Epithelial cell of prostate (primary cell): Measurements from ENCODE around the gene TM7SF2.

Source experiments
- DNase-seq: peaks from one replicate; pipeline ENCODE4 v3.0.0-alpha.2; 2011; ENCODE audit warnings: low read depth, low spot score
- H3K27ac ChIP-seq: fragments of 450-650 bp; 2 replicates; pipeline ENCODE4 v1.5.1; 2017; ENCODE audit warnings: mild to moderate bottlenecking

Gene TM7SF2

DNA sequence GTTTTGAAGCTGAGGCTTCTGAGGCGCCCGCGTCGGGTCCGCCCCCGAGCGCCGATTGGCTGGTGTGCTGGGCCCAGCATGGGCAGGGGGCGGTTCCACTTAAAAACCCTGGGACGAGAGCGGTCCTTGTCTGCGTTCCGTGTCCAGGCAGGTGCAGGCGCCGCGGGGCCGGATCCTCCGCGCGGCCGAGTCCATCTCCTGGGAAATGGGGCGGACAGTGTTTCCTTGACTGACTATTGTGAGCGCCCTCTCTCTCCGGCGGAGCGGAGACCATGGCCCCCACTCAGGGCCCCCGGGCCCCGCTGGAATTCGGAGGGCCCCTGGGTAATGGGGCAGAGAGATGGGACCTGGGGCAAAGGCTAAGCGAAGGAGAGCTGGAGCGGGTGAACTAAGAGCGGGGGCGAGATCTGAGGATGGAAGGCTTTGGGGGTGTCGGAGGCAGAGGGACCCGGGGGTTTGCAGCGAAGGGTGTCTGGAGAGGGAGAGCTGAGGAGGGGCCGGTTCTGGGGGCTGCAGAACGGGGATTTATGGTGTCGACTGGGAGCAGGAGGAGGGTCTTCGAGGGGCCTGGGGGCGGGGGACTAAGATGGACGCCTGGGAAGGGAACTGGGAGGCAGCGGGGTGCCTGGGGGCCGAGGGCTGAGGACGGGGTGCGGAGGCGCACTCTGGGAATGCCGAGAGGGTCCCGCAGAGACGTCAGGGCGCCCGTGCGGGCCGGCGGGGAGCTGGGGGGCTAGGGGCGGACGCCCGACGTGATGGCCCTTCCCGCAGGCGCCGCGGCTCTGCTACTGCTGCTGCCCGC is at the start of gene TM7SF2:
TSS of gene TM7SF2 (plus strand) at position 129 of the 802 bp plus-strand sequence. CDS start at position 273, 144 bp downstream.
- DNase-seq: peak; percentile 69
- peak within 1 kb of the TSS; percentile 17 for H3K27ac ChIP-seq

DNA sequence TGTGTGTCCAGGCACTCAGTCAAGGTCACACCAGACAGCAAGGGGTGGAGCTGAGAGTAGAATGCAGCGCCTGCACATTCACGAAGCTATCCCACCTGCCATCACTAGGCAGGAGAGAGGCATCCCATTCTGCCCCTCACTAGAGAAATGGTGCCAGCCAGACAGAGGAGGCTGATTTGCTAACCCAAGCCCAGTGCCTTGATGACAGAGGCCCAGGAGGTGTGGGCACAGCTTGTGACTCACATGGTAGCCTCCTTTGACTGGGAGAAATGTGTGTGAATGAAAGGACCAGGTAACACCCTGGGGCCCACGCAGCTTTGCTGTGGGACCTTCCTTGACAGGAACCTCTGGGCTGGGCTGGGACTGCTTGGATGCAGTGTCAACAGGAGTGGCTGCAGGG is 48.1 kb upstream of the TM7SF2 start:
- no peak for DNase-seq
- no peak overlapping the region for H3K27ac ChIP-seq

DNA sequence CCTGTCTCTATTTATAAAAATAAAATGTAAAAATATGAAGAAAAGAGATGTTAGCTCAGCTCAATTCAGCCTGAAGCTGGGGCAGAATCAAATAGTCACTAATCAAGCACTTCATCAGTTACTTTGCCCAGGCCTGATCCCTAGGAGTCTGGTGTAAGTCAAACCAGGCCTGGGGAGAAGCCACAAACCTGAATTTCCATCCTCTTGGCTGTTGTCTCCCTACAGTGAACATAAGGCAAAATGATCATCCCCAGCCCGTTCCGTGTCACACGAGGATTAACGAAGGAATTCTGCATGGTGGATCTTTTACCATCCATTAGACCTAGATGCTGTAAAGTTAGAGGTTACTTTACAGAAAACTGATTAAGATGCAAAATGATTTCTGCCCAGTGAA is 46.8 kb upstream of the TM7SF2 start:
- DNase-seq: no peak
- H3K27ac ChIP-seq: no peak overlapping the region

DNA sequence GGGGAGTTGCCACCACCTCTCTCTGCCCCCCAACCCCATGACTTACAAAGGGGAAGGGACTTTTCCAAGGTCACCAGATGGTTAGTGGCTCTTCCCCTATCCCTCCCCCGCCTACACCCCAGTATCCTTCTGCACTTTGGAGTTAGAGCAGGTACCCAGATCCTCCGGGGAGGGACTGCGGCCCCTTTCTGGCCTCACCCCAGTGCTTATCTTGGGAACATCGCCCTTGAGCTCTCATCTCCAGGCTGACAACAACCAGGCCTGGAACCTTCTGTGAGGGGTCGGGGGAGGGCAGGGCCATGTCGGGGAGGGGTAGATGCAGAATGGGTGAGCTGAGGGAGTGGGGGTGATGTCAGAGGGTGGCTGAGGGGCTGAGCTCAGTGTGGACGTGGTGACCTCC is 45.8 kb upstream of the TM7SF2 start:
- no peak overlapping the region for H3K27ac ChIP-seq
- no peak for DNase-seq

DNA sequence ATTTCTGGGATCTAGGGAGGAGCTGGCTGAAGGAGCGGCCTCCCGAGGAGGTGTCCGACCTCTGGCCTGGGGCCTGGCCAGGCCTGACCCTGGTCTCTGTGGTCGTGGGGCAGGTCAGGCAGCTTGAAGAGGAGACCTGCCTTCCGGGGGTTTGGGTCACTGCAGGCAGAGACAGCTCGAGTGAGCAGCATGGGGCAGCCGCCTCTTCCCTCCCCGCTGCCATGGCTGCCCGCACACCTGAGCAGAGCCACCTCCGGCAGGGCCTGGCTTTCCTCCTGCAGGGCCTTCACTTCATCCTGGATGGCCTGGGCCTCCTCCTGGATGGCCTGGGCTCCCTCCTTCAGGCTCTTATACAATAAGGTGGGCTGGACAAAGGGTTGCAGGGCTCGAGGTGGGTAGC is 45.4 kb upstream of the TM7SF2 start:
- H3K27ac ChIP-seq: no peak overlapping the region
- DNase-seq: no peak

DNA sequence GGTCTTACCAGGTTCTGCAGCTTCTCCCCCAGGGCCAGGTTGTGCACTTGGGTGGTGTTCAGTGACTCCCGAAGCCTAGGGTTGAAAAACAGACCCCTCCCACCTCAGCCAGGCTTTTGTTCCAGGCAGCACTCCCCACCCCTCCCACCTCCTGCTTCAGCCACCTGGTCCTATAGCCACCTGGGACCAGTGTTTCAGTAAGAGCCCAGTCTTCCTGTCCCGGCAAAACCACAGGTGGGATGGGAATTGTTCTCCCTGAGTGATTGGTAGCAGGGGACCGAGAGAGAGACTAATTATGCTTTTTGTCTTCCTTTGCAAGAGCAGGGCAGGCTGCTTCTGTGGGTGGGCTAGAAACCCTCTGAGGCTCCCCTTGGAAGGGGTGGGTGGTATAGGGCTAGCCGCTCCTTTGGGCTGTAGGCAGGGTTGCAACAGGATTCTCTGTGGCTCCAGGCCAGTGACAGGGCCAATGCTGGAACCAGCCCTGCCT is 44.8 kb upstream of the TM7SF2 start:
- DNase-seq: no peak
- H3K27ac ChIP-seq: no peak overlapping the region

DNA sequence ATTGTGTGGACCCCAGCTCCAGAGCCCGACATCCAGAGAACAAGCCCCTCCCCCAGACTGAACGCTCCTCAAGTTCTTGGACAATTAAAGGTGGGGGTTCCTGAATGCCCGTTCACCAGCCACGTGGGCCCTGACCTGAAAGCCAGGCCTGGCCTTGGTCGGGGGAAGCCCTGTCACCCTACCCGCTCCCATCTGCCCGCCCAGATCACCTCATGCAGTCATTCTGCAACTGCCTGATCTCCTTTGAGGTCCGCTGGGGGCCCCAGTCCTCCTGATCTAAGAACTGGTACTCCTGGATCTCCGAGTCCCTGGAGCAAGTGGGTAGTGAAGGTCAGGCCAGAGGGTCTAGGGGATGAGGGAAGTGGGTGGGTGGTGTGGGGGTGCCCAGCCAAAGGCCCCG is 44.2 kb upstream of the TM7SF2 start:
- no peak overlapping the region for H3K27ac ChIP-seq
- no peak for DNase-seq

DNA sequence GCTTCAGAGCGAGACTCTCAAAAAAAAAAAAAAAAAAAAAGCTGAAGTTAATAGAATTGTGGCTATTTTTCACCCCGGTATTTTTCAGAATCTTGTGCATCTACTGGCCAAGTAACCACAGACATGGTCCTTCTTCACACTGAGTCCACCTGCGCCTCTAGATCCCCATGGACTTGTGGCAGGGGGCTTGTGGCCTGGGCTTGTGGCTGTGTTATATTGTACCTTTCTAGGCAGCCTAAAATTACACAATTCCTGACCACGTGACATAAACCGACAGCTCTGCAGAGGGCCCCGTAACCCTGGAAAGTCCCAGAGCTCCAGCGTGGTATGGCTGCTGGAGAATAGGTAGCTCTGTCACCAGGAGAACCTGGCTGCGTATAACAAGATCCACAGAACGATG is 42.5 kb upstream of the TM7SF2 start:
- no peak overlapping the region for H3K27ac ChIP-seq
- DNase-seq: no peak

DNA sequence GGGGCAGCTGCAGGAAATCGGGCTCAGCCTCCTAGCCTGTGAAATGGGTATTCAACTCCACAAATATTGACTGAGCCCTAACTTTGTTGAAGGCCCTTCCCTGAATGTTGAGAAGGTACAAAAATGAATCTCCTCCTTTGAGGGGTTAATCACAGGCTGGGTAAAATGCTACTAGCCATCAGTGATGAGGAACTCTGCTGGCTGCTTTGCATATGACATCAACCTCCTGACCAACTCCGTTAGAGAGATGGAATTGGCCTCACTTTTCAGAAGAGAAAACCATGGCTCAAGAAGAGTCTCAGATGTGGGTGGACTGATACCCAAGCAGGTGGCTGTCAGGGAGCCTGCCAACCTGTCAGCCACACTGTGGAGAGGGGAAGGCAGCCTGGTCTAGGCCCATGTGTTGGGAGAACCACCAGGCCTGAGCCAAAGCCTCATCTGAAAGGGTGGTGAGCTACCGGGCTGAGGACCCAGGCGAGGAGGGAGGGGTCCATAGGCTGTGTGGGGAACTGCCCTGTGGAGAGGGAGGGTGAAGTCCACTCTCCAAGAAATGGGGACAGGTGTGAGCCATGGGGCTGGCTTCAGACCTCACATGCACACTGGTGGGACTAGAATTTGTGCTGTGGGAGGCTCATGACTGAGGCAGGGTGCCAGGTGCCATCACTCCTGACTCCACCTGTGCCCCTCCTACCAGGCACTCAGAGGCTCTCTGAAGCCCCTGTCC is 39.6 kb upstream of the TM7SF2 start:
- DNase-seq: no peak
- H3K27ac ChIP-seq: no peak overlapping the region

DNA sequence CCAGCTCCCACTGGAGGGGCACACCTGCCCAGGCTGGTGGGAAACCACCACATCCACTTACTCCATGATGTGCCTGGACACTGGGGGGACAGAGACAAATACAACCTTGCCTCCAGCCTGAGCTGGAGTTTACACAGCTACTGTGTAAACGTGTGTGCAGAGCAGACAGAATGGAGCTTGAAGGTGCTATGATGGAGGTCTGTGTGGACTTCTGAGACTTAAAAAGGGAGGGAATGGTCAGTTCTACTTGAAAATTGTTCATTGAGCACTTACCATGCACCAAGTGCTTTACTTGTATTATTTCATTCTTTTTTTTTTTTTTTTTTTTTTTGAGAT is 39.1 kb upstream of the TM7SF2 start:
- H3K27ac ChIP-seq: no peak overlapping the region
- no peak for DNase-seq

DNA sequence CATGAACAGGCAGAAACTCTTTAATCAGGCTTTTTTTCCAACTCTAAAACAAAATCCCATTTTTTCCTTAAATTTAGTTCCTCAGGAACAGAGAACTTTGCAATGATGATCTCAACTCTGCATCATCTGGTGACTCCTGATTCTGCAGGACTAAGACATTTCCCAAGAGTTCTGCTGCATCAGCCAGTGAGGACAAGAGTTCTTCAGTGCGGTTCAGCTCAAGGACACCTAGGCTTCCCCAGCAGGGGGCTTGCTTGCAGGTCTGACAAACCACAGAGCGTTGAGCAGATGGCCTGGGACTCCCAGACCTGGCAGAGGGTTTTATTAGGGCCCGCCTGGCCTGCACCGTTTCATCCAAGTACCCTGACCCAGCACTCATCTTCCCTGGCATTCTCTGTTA is 34.2 kb upstream of the TM7SF2 start:
- DNase-seq: no peak
- no peak overlapping the region for H3K27ac ChIP-seq

DNA sequence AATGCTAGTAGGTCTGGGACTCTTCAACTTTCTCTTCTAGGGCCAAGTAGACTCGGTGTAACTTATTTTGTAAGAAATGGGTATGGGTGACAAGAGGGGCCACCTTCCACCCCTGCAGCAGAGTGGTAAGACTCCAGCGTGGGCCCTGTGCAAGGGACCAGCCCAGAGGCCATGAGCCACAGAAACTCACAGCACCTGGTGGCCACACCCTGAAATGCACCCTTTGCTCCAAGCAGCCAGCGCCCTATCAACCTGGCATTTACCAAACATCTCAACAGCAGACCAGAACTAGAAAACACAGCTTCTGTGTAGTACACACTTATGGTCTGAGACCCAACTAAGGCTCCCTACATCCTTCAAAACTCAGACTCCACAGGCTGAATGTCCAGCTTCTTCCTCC is 33.5 kb upstream of the TM7SF2 start:
- no peak for DNase-seq
- no peak overlapping the region for H3K27ac ChIP-seq

DNA sequence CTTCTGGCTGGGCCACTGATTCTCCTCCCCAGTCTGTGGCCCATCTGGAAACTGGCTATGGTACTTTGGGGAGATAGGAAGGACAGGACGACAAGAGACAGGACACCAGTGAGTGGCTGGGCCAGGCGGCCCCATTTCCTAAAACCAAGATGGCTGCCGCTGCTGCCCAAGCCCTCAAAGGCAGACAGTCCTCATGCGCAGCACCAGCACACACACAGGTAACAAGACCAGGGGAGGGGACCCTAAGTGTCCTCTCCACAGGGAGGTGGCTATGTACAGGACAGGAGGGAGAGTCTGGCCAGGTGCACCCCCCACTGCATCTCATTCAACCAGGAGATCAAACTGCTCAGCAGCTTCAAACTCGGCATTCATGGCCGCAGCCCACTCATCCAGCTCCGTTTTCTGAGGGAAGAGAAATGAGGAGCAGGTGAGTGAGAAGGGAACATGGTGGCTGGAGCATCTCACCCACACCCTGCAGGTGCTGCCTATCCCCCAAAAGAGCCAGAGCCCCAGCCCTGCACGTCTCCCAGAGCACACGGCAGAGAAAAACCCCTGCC is 32.8 kb upstream of the TM7SF2 start:
- no peak overlapping the region for H3K27ac ChIP-seq
- DNase-seq: no peak

DNA sequence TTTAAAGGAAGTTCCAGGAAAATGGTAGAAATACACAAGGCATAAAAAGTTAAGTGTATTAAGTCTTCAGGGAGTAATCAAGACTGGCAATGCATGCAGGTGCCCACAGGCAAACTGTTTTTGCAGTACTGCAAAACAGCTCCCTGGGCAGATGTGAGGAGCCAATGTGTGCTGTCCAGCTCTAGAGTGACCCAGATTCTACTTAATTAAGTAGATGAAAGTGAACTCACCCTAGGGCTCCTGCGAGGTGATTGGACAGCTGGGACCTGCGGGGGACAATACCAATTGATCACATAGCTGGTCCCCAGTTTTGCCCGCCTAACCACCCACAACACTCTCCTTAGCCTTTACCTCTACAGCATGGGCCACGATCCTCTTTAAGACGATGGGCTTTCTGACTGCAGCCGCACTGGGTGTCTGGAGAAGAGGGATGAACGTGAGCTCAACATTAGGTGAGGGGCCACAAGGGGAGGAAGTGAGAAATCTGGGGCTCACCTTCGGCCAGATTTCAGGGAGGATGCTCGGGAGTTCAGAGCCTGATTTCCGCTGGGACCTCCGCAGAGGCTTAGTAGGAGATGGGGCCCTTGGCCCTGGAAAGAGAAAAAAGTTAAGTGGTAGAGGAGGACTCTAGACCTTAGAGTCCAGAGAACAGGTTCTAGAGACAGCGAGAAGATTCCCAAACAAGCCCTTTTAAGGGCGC is 28.4 kb upstream of the TM7SF2 start:
- no peak overlapping the region for H3K27ac ChIP-seq
- DNase-seq: no peak

DNA sequence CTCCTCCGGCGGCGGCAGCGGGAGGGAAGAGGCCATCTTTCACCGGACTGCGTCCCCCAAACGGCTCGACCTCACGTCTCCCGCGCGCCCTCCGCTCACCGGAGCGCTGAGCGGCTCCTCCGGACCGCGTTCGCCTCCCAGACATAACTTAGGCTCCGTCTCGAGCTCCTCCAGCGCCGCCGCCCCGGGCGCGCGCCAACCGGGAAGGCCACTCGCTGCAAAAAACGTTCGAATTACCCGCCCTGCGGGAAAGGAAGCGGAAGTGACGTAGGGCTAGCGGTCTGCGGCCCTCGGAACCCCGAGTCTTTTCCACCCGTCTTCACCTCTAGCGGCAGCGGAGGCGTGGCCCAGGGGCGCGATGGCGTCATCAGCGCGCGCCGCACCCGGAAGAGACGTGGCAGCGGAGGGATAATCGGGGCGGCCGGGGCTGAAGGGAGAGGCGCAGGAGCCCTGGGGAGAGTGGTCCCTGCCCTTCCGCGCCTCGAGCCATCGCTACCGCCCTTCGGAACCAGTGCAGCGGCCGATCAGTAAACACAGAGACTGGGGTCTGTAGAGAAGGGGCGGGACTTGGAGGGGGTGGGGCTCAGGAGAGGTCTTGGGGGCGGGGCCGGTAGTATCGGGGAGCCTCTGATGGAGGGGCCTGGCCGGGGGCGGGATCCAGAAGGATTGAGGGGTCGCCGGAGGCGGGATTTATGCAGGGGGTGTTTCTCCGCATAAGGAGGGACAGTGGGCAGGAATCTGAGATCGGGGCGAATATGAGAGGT is 27.7 kb upstream of the TM7SF2 start, which contains the start of the genes CDCA5 and ZFPL1:
TSS of gene CDCA5 (minus strand) at position 207 of the 764 bp plus-strand sequence. CDS start at position 145, 62 bp downstream.
TSS of gene ZFPL1 (plus strand) at position 389 of the 764 bp plus-strand sequence. CDS start 477 bp downstream, outside the sequence.
- peak; percentile 78 for DNase-seq

DNA sequence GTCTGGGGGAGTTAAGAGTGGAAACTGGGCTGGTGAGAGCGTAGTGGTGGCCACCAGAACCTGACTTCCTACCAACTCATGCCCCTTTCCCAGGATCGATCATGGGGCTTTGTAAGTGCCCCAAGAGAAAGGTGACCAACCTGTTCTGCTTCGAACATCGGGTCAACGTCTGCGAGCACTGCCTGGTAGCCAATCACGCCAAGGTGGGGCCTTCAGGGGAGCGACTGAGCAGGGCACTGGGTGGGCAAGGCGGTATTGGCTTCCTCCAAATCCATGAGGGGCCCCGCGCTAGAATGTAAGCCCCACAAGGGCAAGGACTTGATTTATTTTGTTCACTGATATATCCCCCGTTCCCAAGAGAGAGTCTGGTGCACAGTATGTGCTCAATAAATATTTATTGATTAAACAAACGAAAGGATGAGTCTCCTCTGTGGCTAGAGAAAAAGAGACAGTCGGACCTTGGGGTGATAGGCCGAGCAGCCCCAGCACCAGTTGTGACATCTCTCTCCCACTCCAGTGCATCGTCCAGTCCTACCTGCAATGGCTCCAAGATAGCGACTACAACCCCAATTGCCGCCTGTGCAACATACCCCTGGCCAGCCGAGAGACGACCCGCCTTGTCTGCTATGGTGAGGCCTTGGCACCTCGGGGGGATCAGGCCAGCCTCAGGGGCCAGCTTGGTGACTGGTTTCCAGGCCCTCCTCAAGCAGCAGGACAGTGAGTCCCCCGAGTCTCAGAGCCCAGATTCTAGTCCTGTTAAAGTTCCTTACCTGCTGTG is 26.9 kb upstream of the TM7SF2 start:
- DNase-seq: no peak
- peak overlapping the region; percentile 71 for H3K27ac ChIP-seq

More for the DNA sequence above, 27.7 kb upstream of the TM7SF2 start, which contains the start of the genes CDCA5 and ZFPL1:
- peak within 1 kb of the TSS; percentile 71 for H3K27ac ChIP-seq

DNA sequence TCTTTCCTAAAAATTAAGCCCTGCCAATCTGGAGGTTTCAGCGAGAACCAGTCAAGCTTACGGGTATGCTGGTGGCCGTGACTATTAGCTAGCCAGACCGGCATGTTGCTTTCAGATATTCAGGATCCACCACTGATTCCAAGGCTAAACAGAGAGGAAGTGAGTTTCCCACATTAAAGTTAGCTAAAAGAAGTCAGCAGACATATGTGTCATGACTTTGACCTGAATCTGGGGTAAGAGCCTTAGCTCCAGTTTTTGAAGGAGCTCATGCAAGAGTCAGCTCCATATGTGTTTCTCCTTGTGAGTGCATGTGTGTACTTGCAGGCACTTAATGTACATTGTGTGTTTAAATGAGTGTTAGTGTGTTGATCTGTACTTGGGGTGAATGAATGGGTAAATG is 26.2 kb upstream of the TM7SF2 start:
- H3K27ac ChIP-seq: no peak overlapping the region
- DNase-seq: no peak

DNA sequence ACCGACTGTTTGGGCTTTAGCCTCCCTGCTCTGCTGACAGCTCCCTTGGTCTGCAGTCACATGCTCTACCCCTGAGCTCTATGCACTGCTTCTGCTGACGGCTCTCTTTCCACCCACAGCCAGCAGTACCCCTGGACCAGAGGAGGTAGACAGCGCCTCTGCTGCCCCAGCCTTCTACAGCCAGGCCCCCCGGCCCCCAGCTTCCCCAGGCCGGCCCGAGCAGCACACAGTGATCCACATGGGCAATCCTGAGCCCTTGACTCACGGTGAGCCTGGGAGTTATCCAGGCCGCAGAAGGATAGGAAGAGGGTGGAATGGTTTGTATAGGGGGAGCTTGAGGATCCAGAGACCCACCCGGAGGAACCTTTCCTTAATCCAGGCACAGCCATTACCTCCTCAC is 24.9 kb upstream of the TM7SF2 start:
- H3K27ac ChIP-seq: no peak overlapping the region
- no peak for DNase-seq

DNA sequence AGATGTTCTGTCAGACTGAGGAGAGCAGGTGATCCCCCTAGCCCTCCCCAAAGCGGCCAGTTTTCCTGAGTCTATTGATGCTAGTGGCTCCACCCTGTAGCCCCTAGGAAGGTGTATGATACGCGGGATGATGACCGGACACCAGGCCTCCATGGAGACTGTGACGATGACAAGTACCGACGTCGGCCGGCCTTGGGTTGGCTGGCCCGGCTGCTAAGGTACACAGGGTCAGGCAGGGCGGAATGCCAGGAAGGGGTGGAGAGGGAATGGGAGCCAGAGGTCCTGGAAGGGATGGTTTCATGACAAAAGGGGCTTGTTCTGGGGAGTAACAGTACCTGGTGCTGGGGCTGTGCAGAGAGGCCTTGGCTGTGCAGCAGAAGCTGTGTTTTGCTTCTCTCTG is 24.5 kb upstream of the TM7SF2 start:
- no peak for DNase-seq
- H3K27ac ChIP-seq: no peak overlapping the region
